A673 (cell line): ENCODE measurements around the gene NID1. TPM values are rescaled to one million over a fixed set of nuclear protein-coding genes. Genes with fewer than 3 reads are reported as not detected.

ENCODE experiments used
- BruUV-seq: library from RNA; stranded (reverse); fragments of 400-500 nt; replicated peaks from 2 replicates; lab custom pipeline; 2021; lab: Mats Ljungman, UMichigan
- CTCF ChIA-PET: fragments of 300-600 bp; sonication (Branson Sonifier 250); formaldehyde crosslinking; loops from one replicate; lab custom pipeline; 2022; ENCODE audit warnings: antibody characterized with exemption; lab: Charles Lee
- POLR2A ChIA-PET: fragments of 300-600 bp; sonication (Branson Sonifier 250); formaldehyde crosslinking; loops from one replicate; lab custom pipeline; 2022; ENCODE audit warnings: antibody characterized with exemption; ENCODE audit not compliant: low non-redundant PET; lab: Charles Lee
- DNase-seq: peaks from one replicate; pipeline ENCODE4 v3.0.0-alpha.2; 2015; ENCODE audit warnings: low spot score
- H3K27ac ChIP-seq: fragments of 200-600 bp; sonication (generic); 2 replicates; pipeline ENCODE4 v1.5.1; 2016; ENCODE audit warnings: mixed run types, low read depth, mild to moderate bottlenecking, mixed read lengths, antibody characterized with exemption, low read length; ENCODE audit not compliant: poor library complexity, severe bottlenecking
- H3K27me3 ChIP-seq: fragments of 200-600 bp; sonication (generic); replicated peaks from 2 replicates; pipeline ENCODE4 v1.6.1; 2017; ENCODE audit warnings: mixed run types, low read depth, mild to moderate bottlenecking, mixed read lengths, antibody characterized with exemption, low read length; ENCODE audit not compliant: insufficient read depth, poor library complexity
- H3K36me3 ChIP-seq: fragments of 200-600 bp; sonication (generic); 2 replicates; pipeline ENCODE4 v1.6.1; 2016; ENCODE audit warnings: mixed run types, mild to moderate bottlenecking, mixed read lengths, antibody characterized with exemption, low read length; ENCODE audit not compliant: insufficient read depth, poor library complexity, severe bottlenecking
- H3K4me1 ChIP-seq: fragments of 200-600 bp; sonication (generic); 2 replicates; pipeline ENCODE4 v1.6.1; 2017; ENCODE audit warnings: mixed run types, mild to moderate bottlenecking, mixed read lengths, antibody characterized with exemption, low read length; ENCODE audit not compliant: insufficient read depth, poor library complexity, severe bottlenecking
- H3K4me3 ChIP-seq: fragments of 200-600 bp; sonication (generic); 2 replicates; pipeline ENCODE4 v1.5.1; 2016; ENCODE audit warnings: low read depth, mixed run types, mild to moderate bottlenecking, mixed read lengths, low read length; ENCODE audit not compliant: poor library complexity, severe bottlenecking
- H3K9me3 ChIP-seq: fragments of 200-600 bp; sonication (generic); 2 replicates; pipeline ENCODE4 v1.6.1; 2016; ENCODE audit warnings: mixed run types, low read depth, mild to moderate bottlenecking, mixed read lengths, antibody characterized with exemption, low read length; ENCODE audit not compliant: poor library complexity, severe bottlenecking
- CTCF ChIP-seq: fragments of 300-800, 200-600 bp; sonication (generic); conservative IDR thresholded peaks from 2 replicates; pipeline ENCODE4 v1.5.1; 2017; ENCODE audit warnings: low read depth, mild to moderate bottlenecking, antibody characterized with exemption, low read length, moderate library complexity, mixed read lengths
- EZH2 ChIP-seq: fragments of 200-600 bp; sonication (generic); IDR thresholded peaks from 2 replicates; pipeline ENCODE4 v1.6.1; 2017; ENCODE audit warnings: borderline replicate concordance, low read depth, mild to moderate bottlenecking, mixed read lengths, antibody characterized with exemption, low read length; ENCODE audit not compliant: poor library complexity, severe bottlenecking
- intact Hi-C: fragments of 100-400 bp; cut with micrococcal nuclease; formaldehyde crosslinking; loops from one replicate; pipeline ENCODE4 v1.10.0; 2022; ENCODE audit not compliant: unreplicated experiment
- total RNA-seq: library from RNA; stranded (reverse); gene quantifications from 2 replicates; pipeline ENCODE4 v1.2.3, GENCODE V29; 2021

NID1 gene
- total RNA-seq, 1 experiment from 2014 or later = 0.64 TPM

- CTCF ChIA-PET = no interaction called here
- H3K4me3 ChIP-seq = no peak overlapping the region
- intact Hi-C loops = no loop called here
- no peak overlapping the region for H3K27ac ChIP-seq
- peak; percentile 8 for DNase-seq
- POLR2A ChIA-PET = no interaction called here
- no peak for TF ChIP-seq EZH2
- no peak for TF ChIP-seq CTCF
- no peaks in the 10 kb centered on the region for H3K9me3 ChIP-seq
- H3K36me3 ChIP-seq = no peaks in the 10 kb centered on the region
- H3K27me3 ChIP-seq = no peaks in the 10 kb centered on the region
- BruUV-seq = no TSS peak
- no peaks in the 10 kb centered on the region for H3K4me1 ChIP-seq
These were observed 44.3 kb downstream of the NID1 start for GRCh38 chr1:236020359-236021219.

GRCh38 chr1:236018885-236019453 lies 45.9 kb downstream of the NID1 start:
- Histone ChIP-seq H3K4me1 (no peaks in the 10 kb centered on the region), H3K36me3 (no peaks in the 10 kb centered on the region), H3K9me3 (no peaks in the 10 kb centered on the region), H3K27ac (no peak overlapping the region), H3K4me3 (no peak overlapping the region), H3K27me3 (no peaks in the 10 kb centered on the region)
- CTCF ChIA-PET = no interaction called here
- BruUV-seq = no TSS peak
- no peak for DNase-seq
- TF ChIP-seq EZH2 = no peak
- TF ChIP-seq CTCF = no peak
- POLR2A ChIA-PET = no interaction called here
- intact Hi-C loops = no loop called here

GRCh38 chr1:236016782-236017400 lies 48.0 kb downstream of the NID1 start:
- BruUV-seq = no TSS peak

More at GRCh38 chr1:236016782-236017400, 48.0 kb downstream of the NID1 start:
- no peak for DNase-seq
- H3K27me3 ChIP-seq = no peaks in the 10 kb centered on the region
- intact Hi-C loops = no loop called here
- POLR2A ChIA-PET = no interaction called here
- no peaks in the 10 kb centered on the region for H3K36me3 ChIP-seq
- no peak overlapping the region for H3K4me3 ChIP-seq
- TF ChIP-seq EZH2 (no peak), CTCF (no peak)
- H3K27ac ChIP-seq = no peak overlapping the region
- no peaks in the 10 kb centered on the region for H3K4me1 ChIP-seq
- no peaks in the 10 kb centered on the region for H3K9me3 ChIP-seq
- CTCF ChIA-PET = no interaction called here
